ENCODE data around the gene TLL1. TPM values are rescaled to one million over a fixed set of nuclear protein-coding genes. Genes with fewer than 3 reads are reported as not detected.

Gene TLL1
- total and polyA plus RNA-seq, 2 experiments from 2014 or later: 0.18 to 2.4 TPM

- Mint-ChIP-seq H3K9me3 (no peaks in the 10 kb centered on the region), H3K4me1 (no peaks in the 10 kb centered on the region), H3K4me3 (no peak overlapping the region), H3K27me3 (ENCODE audit: insufficient read depth, low read depth, poor library complexity) (peaks cover 1% of the 10 kb centered on the region), H3K36me3 (ENCODE audit: low read depth) (no peaks in the 10 kb centered on the region), H3K27ac (no peak overlapping the region)
- Histone ChIP-seq H2AFZ (no peak overlapping the region), H3K4me3 (no peak overlapping the region), H3K27ac (ENCODE audit: low read depth) (no peak overlapping the region), H4K20me1 (replicated peaks; ENCODE audit: insufficient read depth) (no peaks in the 10 kb centered on the region), H3F3A (replicated peaks; ENCODE audit: low read depth) (no peaks in the 10 kb centered on the region), H3K79me2 (replicated peaks; ENCODE audit: insufficient read depth) (no peaks in the 10 kb centered on the region), H3K9me2 (ENCODE audit: insufficient read depth) (no peaks in the 10 kb centered on the region), H3K4me2 (no peak overlapping the region), H3K4me1 (ENCODE audit: insufficient read depth) (no peaks in the 10 kb centered on the region), H3K36me3 (ENCODE audit: insufficient read depth) (no peaks in the 10 kb centered on the region), H3K27me3 (ENCODE audit: insufficient read depth) (no peaks in the 10 kb centered on the region)
- no peak for ATAC-seq
- no peak for TF ChIP-seq CREB1 (CRISPR knock-in tag; IDR thresholded peaks at IDR 0.05; ENCODE audit: low read depth)
- TF ChIP-seq CTCF (conservative IDR thresholded peaks at IDR 0.05; ENCODE audit: low read depth in 2 of 2): no peak
- TF ChIP-seq JUNB (IDR thresholded peaks at IDR 0.05; ENCODE audit: unreplicated experiment): no peak
- TF ChIP-seq POLR2AphosphoS5 (IDR thresholded peaks at IDR 0.05; ENCODE audit: low read depth): no peak
- TF ChIP-seq ZNF114 (CRISPR knock-in tag; IDR thresholded peaks at IDR 0.05): no peak
- TF ChIP-seq, protein P1, sequence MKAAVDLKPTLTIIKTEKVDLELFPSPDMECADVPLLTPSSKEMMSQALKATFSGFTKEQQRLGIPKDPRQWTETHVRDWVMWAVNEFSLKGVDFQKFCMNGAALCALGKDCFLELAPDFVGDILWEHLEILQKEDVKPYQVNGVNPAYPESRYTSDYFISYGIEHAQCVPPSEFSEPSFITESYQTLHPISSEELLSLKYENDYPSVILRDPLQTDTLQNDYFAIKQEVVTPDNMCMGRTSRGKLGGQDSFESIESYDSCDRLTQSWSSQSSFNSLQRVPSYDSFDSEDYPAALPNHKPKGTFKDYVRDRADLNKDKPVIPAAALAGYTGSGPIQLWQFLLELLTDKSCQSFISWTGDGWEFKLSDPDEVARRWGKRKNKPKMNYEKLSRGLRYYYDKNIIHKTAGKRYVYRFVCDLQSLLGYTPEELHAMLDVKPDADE (IDR thresholded peaks at IDR 0.05): no peak
- no peak for TF ChIP-seq EZH2 (IDR thresholded peaks at IDR 0.05; ENCODE audit: low read depth, unreplicated experiment)
- TF ChIP-seq EZH2phosphoT487 (IDR thresholded peaks at IDR 0.05; ENCODE audit: unreplicated experiment): no peak
- no peak for TF ChIP-seq NANOG (IDR thresholded peaks at IDR 0.05; ENCODE audit: borderline replicate concordance)
- TF ChIP-seq REST (IDR thresholded peaks at IDR 0.05; ENCODE audit: unreplicated experiment): no peak
- no peak for TF ChIP-seq ZNF331 (CRISPR knock-in tag; IDR thresholded peaks at IDR 0.05; ENCODE audit: low read depth)
- TF ChIP-seq STAT1 (IDR thresholded peaks at IDR 0.05; ENCODE audit: unreplicated experiment): no peak
- no peak for TF ChIP-seq ZNF462 (CRISPR knock-in tag; IDR thresholded peaks at IDR 0.05)
- DNase-seq (ENCODE audit: low spot score): no peak
Observed at GRCh38 chr4:165921546-165921945, 48.5 kb downstream of the TLL1 start.

All from GM23338 (cell line).